Measurements from ENCODE around the gene AUP1. TPM values are rescaled to one million over a fixed set of nuclear protein-coding genes. Genes with fewer than 3 reads are reported as not detected.
A peak's percentile ranks its signal among the peaks of the same experiment; 100 is the strongest.

AUP1 gene
- total and polyA plus RNA-seq, 10 of the 15 experiments (the other 5 are each of a cell fraction or from before 2014, with no cell fraction given) = 39.1 to 215 (median 138) TPM

GRCh38 chr2:74566754-74567085, 37.2 kb upstream of the AUP1 start (continued):
- TF ChIP-seq SPI1 (IDR thresholded peaks at IDR 0.05; ENCODE audit: borderline replicate concordance, insufficient read depth, low read depth, low read length) = peak; percentile 65; the same call in 1 of the 2 replicates
- TF ChIP-seq ETV6 (conservative IDR thresholded peaks at IDR 0.05 in 1 of 2, IDR thresholded peaks at IDR 0.05 in 1 of 2; ENCODE audit: borderline replicate concordance in 1 of 2, low read depth in 1 of 2) = no peak
- TF ChIP-seq CBX3 (IDR thresholded peaks at IDR 0.05; ENCODE audit: borderline replicate concordance, low read depth) = no peak
- no peak for TF ChIP-seq PML (IDR thresholded peaks at IDR 0.05; ENCODE audit: low read length)
- TF ChIP-seq MEF2B (IDR thresholded peaks at IDR 0.05; ENCODE audit: partially characterized antibody, poor library complexity, severe bottlenecking) = peak; percentile 73
- TF ChIP-seq EP300 (IDR thresholded peaks at IDR 0.05; ENCODE audit: borderline replicate concordance in 1 of 2, control insufficient read depth in 1 of 2, low read depth in 2 of 2, low read length in 2 of 2) = peak; percentile 38 to 63; a peak in 3 of 4 replicates
- no peak for TF ChIP-seq POLR2AphosphoS2 (IDR thresholded peaks at IDR 0.05; ENCODE audit: low read depth, low read length)

- POLR2A ChIA-PET = interaction anchor here (0.9 to 25.0 kb wide), 8 partner anchors 11 to 145 kb away, joined by 4 to 441 read pairs (median 12); partner anchors contain the start of genes AUP1, C2orf81, DOK1 and HTRA2
- no peaks in the 10 kb centered on the region for H3K36me3 ChIP-seq (ENCODE audit: control insufficient read depth in 2 of 2, insufficient read depth in 2 of 2, low read length in 1 of 2)
- H3K27ac ChIP-seq (ENCODE audit: control insufficient read depth, insufficient read depth) = peak overlapping the region; percentile 77
- SMC1A ChIA-PET (ENCODE audit: uncharacterized antibody, unreplicated experiment) = interaction anchor here (1.1 to 16.6 kb wide), 13 partner anchors 8 to 63 kb away, joined by 3 to 371 read pairs (median 9); partner anchors contain the start of genes DQX1 and LOXL3
- intact Hi-C loops (cut with micrococcal nuclease; ENCODE audit: unreplicated experiment) = no loop called here
- H3K79me2 ChIP-seq (ENCODE audit: control insufficient read depth, insufficient read depth, low read length) = no peaks in the 10 kb centered on the region
- no peaks in the 10 kb centered on the region for H4K20me1 ChIP-seq (ENCODE audit: control insufficient read depth, insufficient read depth)
- in situ Hi-C loops (cut with MboI) = no loop called here
- H3K4me3 ChIP-seq = no peak overlapping the region; the same call in 1 of the 2 replicates
- RAD21 ChIA-PET (ENCODE audit: unreplicated experiment) = interaction anchor here (0.7 to 7.5 kb wide), 11 partner anchors 11 to 108 kb away, joined by 3 to 94 read pairs (median 7); partner anchors contain the start of genes AUP1, CCDC142, HTRA2 and LOXL3
- H3K4me1 ChIP-seq (ENCODE audit: control insufficient read depth, insufficient read depth, low read length) = peaks cover 52% of the 10 kb centered on the region
- CTCF ChIA-PET = interaction anchor here (1.0 to 17.4 kb wide), 15 partner anchors 9 to 175 kb away, joined by 3 to 281 read pairs (median 7); partner anchors contain the start of genes CCDC142, SEMA4F and TTC31
- DNase-seq (ENCODE audit: low read depth, low spot score) (no peak), FAIRE-seq (no peak), ATAC-seq (peak; percentile 38)
- BruUV-seq (replicated peaks) = no TSS peak
- peak overlapping the region; percentile 76 for H2AFZ ChIP-seq (ENCODE audit: control insufficient read depth, low read depth, low read length)
- no peak for TF ChIP-seq BACH1 (IDR thresholded peaks at IDR 0.05; ENCODE audit: borderline replicate concordance)
- TF ChIP-seq YY1 (IDR thresholded peaks at IDR 0.05; ENCODE audit: low read depth, low read length) = 0 out of 2 replicates have a peak, but pooled peaks have one; percentile 18
- peak; percentile 21; the same call in 1 of the 2 replicates for TF ChIP-seq NBN (IDR thresholded peaks at IDR 0.05)
- no peak for TF ChIP-seq ZBTB33 (IDR thresholded peaks at IDR 0.05)
- TF ChIP-seq FOXK2 (IDR thresholded peaks at IDR 0.05) = no peak
- TF ChIP-seq ZNF592 (IDR thresholded peaks at IDR 0.05) = no peak
- TF ChIP-seq HCFC1 (IDR thresholded peaks at IDR 0.05; ENCODE audit: low read length) = no peak
- no peaks in the 10 kb centered on the region for H3K9me3 ChIP-seq (replicated peaks; ENCODE audit: control insufficient read depth, insufficient read depth, low read length)
- peak overlapping the region; percentile 60; the same call in 1 of the 2 replicates for H3K4me2 ChIP-seq (ENCODE audit: control insufficient read depth, insufficient read depth)
- H3K9ac ChIP-seq (ENCODE audit: control insufficient read depth, insufficient read depth, low read length) = no peak overlapping the region
- H3K27me3 ChIP-seq (replicated peaks in 1 of 2; ENCODE audit: control insufficient read depth in 2 of 2, insufficient read depth in 2 of 2, low read length in 1 of 2) = no peaks in the 10 kb centered on the region
- WGBS (ENCODE audit: insufficient coverage, insufficient replicate concordance, low lambda C conversion rate, missing lambda C conversion rate) = 71% methylated on average over 4 of the region's 7 CpGs
These were observed 36.7 kb upstream of the AUP1 start for GRCh38 chr2:74566076-74566753.

Measured in GM12878 (cell line).